ENCODE data around the gene ZNF652. TPM values are rescaled to one million over a fixed set of nuclear protein-coding genes. Genes with fewer than 3 reads are reported as not detected.

Gene ZNF652
- polyA plus RNA-seq, 1 donor (not counting 4 experiments of a cell fraction or from before 2014, with no cell fraction given): 8.9 TPM

GRCh38 chr17:49397586-49397985 is 35.5 kb upstream of the ZNF652 start:
- dilution Hi-C loops (cut with MboI; ENCODE audit: extremely low pct_ligation_motif_present, low sequenced_read_pairs): no loop called here
- H3K4me3 ChIP-seq (ENCODE audit: control insufficient read depth in 2 of 3, extremely low read depth in 1 of 3, insufficient read depth in 2 of 3, low read depth in 1 of 3, low read length in 3 of 3): no peak overlapping the region
- FAIRE-seq (no peak), DNase-seq (ENCODE audit: low read depth, low spot score) (no peak)
- H3K9ac ChIP-seq (ENCODE audit: control insufficient read depth, extremely low read depth, insufficient read depth, low read length): no peak overlapping the region
- H2AFZ ChIP-seq (ENCODE audit: control insufficient read depth, low read length): no peak overlapping the region
- no peak overlapping the region for H3K4me2 ChIP-seq (ENCODE audit: control insufficient read depth, extremely low read depth, insufficient read depth, low read depth, low read length)
- no peaks in the 10 kb centered on the region for H3K4me1 ChIP-seq (ENCODE audit: control insufficient read depth, extremely low read depth, insufficient read depth, low read length)
- H3K9me1 ChIP-seq (ENCODE audit: control insufficient read depth, extremely low read depth, insufficient read depth, low read length): no peaks in the 10 kb centered on the region
- H3K79me2 ChIP-seq (ENCODE audit: control insufficient read depth, insufficient read depth, low read length): no peaks in the 10 kb centered on the region
- H4K20me1 ChIP-seq (ENCODE audit: control insufficient read depth, extremely low read depth, insufficient read depth, low read length): no peaks in the 10 kb centered on the region
- H3K36me3 ChIP-seq (ENCODE audit: control insufficient read depth in 2 of 2, extremely low read depth in 1 of 2, insufficient read depth in 2 of 2, low read length in 2 of 2): peaks cover 2 to 5% of the 10 kb centered on the region in 2 experiments
- H3K9me3 ChIP-seq (ENCODE audit: control insufficient read depth, low read depth, low read length): no peaks in the 10 kb centered on the region
- H3K27me3 ChIP-seq (ENCODE audit: control insufficient read depth, extremely low read depth, insufficient read depth, low read length): no peaks in the 10 kb centered on the region
- H3K27ac ChIP-seq (ENCODE audit: control insufficient read depth, insufficient read depth, low read length): no peak overlapping the region
- TF ChIP-seq CTCF (optimal IDR thresholded peaks at IDR 0.05 in 1 of 3, IDR thresholded peaks at IDR 0.05 in 1 of 3, conservative IDR thresholded peaks at IDR 0.05 in 1 of 3; ENCODE audit: extremely low read depth in 1 of 3, insufficient read depth in 2 of 3, low read length in 3 of 3) (no peak), EZH2 (IDR thresholded peaks at IDR 0.05; ENCODE audit: low read length) (no peak)

GRCh38 chr17:49393491-49394255 is 31.6 kb upstream of the ZNF652 start:
- H3K36me3 ChIP-seq (ENCODE audit: control insufficient read depth in 2 of 2, extremely low read depth in 1 of 2, insufficient read depth in 2 of 2, low read length in 2 of 2): no peaks in the 10 kb centered on the region
- no peak overlapping the region for H3K4me2 ChIP-seq (ENCODE audit: control insufficient read depth, extremely low read depth, insufficient read depth, low read depth, low read length)
- DNase-seq (ENCODE audit: low read depth, low spot score) (no peak), FAIRE-seq (no peak)
- no peaks in the 10 kb centered on the region for H3K27me3 ChIP-seq (ENCODE audit: control insufficient read depth, extremely low read depth, insufficient read depth, low read length)
- no peak for TF ChIP-seq EZH2 (IDR thresholded peaks at IDR 0.05; ENCODE audit: low read length)
- no peak for TF ChIP-seq CTCF (optimal IDR thresholded peaks at IDR 0.05 in 1 of 3, IDR thresholded peaks at IDR 0.05 in 1 of 3, conservative IDR thresholded peaks at IDR 0.05 in 1 of 3; ENCODE audit: extremely low read depth in 1 of 3, insufficient read depth in 2 of 3, low read length in 3 of 3)
- no peaks in the 10 kb centered on the region for H3K9me3 ChIP-seq (ENCODE audit: control insufficient read depth, low read depth, low read length)
- no peaks in the 10 kb centered on the region for H3K9me1 ChIP-seq (ENCODE audit: control insufficient read depth, extremely low read depth, insufficient read depth, low read length)
- no peak overlapping the region for H3K4me3 ChIP-seq (ENCODE audit: control insufficient read depth in 2 of 3, extremely low read depth in 1 of 3, insufficient read depth in 2 of 3, low read depth in 1 of 3, low read length in 3 of 3)
- H2AFZ ChIP-seq (ENCODE audit: control insufficient read depth, low read length): no peak overlapping the region
- peaks cover 12% of the 10 kb centered on the region for H3K4me1 ChIP-seq (ENCODE audit: control insufficient read depth, extremely low read depth, insufficient read depth, low read length)
- no peak overlapping the region for H3K27ac ChIP-seq (ENCODE audit: control insufficient read depth, insufficient read depth, low read length)
- H4K20me1 ChIP-seq (ENCODE audit: control insufficient read depth, extremely low read depth, insufficient read depth, low read length): no peaks in the 10 kb centered on the region
- dilution Hi-C loops (cut with MboI; ENCODE audit: extremely low pct_ligation_motif_present, low sequenced_read_pairs): no loop called here
- no peaks in the 10 kb centered on the region for H3K79me2 ChIP-seq (ENCODE audit: control insufficient read depth, insufficient read depth, low read length)
- H3K9ac ChIP-seq (ENCODE audit: control insufficient read depth, extremely low read depth, insufficient read depth, low read length): no peak overlapping the region
